ENCODE results near the gene C2orf81. TPM values are rescaled to one million over a fixed set of nuclear protein-coding genes. Genes with fewer than 3 reads are reported as not detected.

C2orf81 gene
- total RNA-seq, 1 experiment from 2014 or later = 9.6 TPM

GRCh38 chr2:74374509-74375205, 46.8 kb downstream of the C2orf81 start:
- no peak for DNase-seq (ENCODE audit: low read depth)
- in situ Hi-C loops (cut with HindIII; ENCODE audit: low pct_unique_long_range_greater_than_20kb, low sequenced_read_pairs) = no loop called here

DNA sequence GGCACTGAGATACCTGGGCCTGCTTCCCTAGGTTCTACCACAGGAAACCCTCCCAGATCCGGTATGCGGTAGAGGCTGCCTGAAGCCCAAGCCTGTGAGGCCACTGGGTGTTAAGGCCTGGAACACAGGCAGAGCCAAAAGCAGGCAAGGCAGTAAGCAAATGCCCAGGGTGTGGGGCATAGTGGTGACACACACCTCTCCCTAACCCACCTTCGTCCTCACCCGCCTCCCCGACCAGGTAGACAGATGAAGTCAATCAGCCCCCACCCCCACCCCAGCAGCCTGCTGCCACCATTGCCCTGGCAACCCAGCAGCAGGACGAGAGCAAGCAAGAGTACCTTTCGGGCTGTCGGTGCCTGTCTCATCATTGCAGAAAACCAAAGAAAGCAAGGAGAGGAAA, 47.4 kb downstream of the C2orf81 start:
- in situ Hi-C loops (cut with HindIII; ENCODE audit: low pct_unique_long_range_greater_than_20kb, low sequenced_read_pairs) = no loop called here
- DNase-seq (ENCODE audit: low read depth) = no peak

GRCh38 chr2:74373221-74373676, 48.2 kb downstream of the C2orf81 start:
- peak; percentile 19 for DNase-seq (ENCODE audit: low read depth)
- in situ Hi-C loops (cut with HindIII; ENCODE audit: low pct_unique_long_range_greater_than_20kb, low sequenced_read_pairs) = no loop called here

DNA sequence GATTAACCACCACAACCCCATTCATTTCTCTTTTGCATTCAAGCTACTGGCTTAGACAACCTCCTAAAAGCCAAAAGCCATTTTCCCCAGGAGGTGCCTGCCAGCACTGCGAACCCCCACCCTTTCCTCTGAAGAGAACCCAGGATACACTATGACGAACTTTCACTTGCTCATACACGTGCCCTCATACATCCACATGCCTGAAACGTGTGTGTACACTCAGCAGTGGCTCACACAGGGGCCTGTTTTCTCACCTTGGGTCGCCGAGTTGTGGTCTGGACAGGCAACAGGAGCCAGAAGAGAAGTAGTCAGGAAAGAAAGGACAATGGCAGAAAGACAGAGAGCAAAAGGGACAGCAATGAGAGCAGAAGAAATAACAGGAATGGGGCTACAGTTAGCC, 48.7 kb downstream of the C2orf81 start:
- in situ Hi-C loops (cut with HindIII; ENCODE audit: low pct_unique_long_range_greater_than_20kb, low sequenced_read_pairs) = no loop called here
- no peak for DNase-seq (ENCODE audit: low read depth)

GRCh38 chr2:74371421-74371820, 50.0 kb downstream of the C2orf81 start:
- in situ Hi-C loops (cut with HindIII; ENCODE audit: low pct_unique_long_range_greater_than_20kb, low sequenced_read_pairs) = no loop called here
- no peak for DNase-seq (ENCODE audit: low read depth)

GRCh38 chr2:74369976-74370375, 51.4 kb downstream of the C2orf81 start:
- no peak for DNase-seq (ENCODE audit: low read depth)
- in situ Hi-C loops (cut with HindIII; ENCODE audit: low pct_unique_long_range_greater_than_20kb, low sequenced_read_pairs) = no loop called here

GRCh38 chr2:74368499-74368898, 52.9 kb downstream of the C2orf81 start:
- no peak for DNase-seq (ENCODE audit: low read depth)
- in situ Hi-C loops (cut with HindIII; ENCODE audit: low pct_unique_long_range_greater_than_20kb, low sequenced_read_pairs) = no loop called here

DNA sequence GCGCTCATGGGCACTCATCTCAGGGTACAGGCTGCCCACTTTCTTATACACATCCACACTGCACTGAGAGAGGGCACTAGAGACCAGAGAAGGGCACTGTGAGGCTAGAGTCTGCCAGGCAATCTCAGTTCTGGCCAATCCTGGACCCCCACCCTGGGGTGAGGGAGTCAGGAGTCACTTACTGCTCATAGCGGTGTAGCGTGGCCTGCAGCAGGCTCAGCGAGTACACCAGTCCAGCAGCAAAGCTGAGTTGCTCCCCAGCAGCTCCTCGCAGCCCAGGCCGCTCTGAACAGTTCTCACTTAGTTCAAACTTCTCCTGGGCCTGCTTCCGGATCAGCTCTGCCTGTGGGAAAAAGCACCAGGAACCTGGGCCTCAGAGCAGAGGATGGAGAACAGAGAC, 53.6 kb downstream of the C2orf81 start:
- no peak for DNase-seq (ENCODE audit: low read depth)
- in situ Hi-C loops (cut with HindIII; ENCODE audit: low pct_unique_long_range_greater_than_20kb, low sequenced_read_pairs) = no loop called here

GRCh38 chr2:74366036-74366435, 55.4 kb downstream of the C2orf81 start:
- in situ Hi-C loops (cut with HindIII; ENCODE audit: low pct_unique_long_range_greater_than_20kb, low sequenced_read_pairs) = no loop called here
- DNase-seq (ENCODE audit: low read depth) = no peak

GRCh38 chr2:74364533-74365505, 56.6 kb downstream of the C2orf81 start:
- no peak for DNase-seq (ENCODE audit: low read depth)
- in situ Hi-C loops (cut with HindIII; ENCODE audit: low pct_unique_long_range_greater_than_20kb, low sequenced_read_pairs) = no loop called here

Other genes with a start within 250 kb of the C2orf81 start
- gene MOB1A, start 242.7 kb downstream of the C2orf81 start, total RNA-seq (2014; rRNA removed; shearing (Covaris generic); ENCODE audit: low replicate concordance) = 119 and 173 TPM in 2 replicates
- 197 and 274 TPM in 2 replicates for gene MTHFD2, start 223.0 kb downstream of the C2orf81 start, total RNA-seq (2014; rRNA removed; shearing (Covaris generic); ENCODE audit: low replicate concordance)
- gene SLC4A5, start 78.2 kb downstream of the C2orf81 start, total RNA-seq (2014; rRNA removed; shearing (Covaris generic); ENCODE audit: low replicate concordance) = 0.84 and 7.1 TPM in 2 replicates
- gene DCTN1, start 41.3 kb downstream of the C2orf81 start, total RNA-seq (2014; rRNA removed; shearing (Covaris generic); ENCODE audit: low replicate concordance) = 117 TPM in 2 replicates
- gene WDR54, start 111 bp upstream of the C2orf81 start, total RNA-seq (2014; rRNA removed; shearing (Covaris generic); ENCODE audit: low replicate concordance) = 183 and 209 TPM in 2 replicates
- gene RTKN, start 20.3 kb upstream of the C2orf81 start, total RNA-seq (2014; rRNA removed; shearing (Covaris generic); ENCODE audit: low replicate concordance) = 55.6 and 71.1 TPM in 2 replicates
- 13.5 and 37.7 TPM in 2 replicates for gene INO80B, start 33.5 kb upstream of the C2orf81 start, total RNA-seq (2014; rRNA removed; shearing (Covaris generic); ENCODE audit: low replicate concordance)
- gene WBP1, start 36.8 kb upstream of the C2orf81 start, total RNA-seq (2014; rRNA removed; shearing (Covaris generic); ENCODE audit: low replicate concordance) = 63.4 and 110 TPM in 2 replicates
- gene MOGS, start 43.8 kb upstream of the C2orf81 start, total RNA-seq (2014; rRNA removed; shearing (Covaris generic); ENCODE audit: low replicate concordance) = 77.2 and 80.5 TPM in 2 replicates
- gene MRPL53, start 51.1 kb upstream of the C2orf81 start, total RNA-seq (2014; rRNA removed; shearing (Covaris generic); ENCODE audit: low replicate concordance) = 54.0 and 123 TPM in 2 replicates
- 10.7 and 15.0 TPM in 2 replicates for gene CCDC142, start 61.4 kb upstream of the C2orf81 start, total RNA-seq (2014; rRNA removed; shearing (Covaris generic); ENCODE audit: low replicate concordance)
- 10.6 and 19.9 TPM in 2 replicates for gene TTC31, start 61.5 kb upstream of the C2orf81 start, total RNA-seq (2014; rRNA removed; shearing (Covaris generic); ENCODE audit: low replicate concordance)
- gene LBX2, start 78.0 kb upstream of the C2orf81 start, total RNA-seq (2014; rRNA removed; shearing (Covaris generic); ENCODE audit: low replicate concordance) = 28.5 and 41.0 TPM in 2 replicates
- 19.9 and 30.5 TPM in 2 replicates for gene PCGF1, start 86.1 kb upstream of the C2orf81 start, total RNA-seq (2014; rRNA removed; shearing (Covaris generic); ENCODE audit: low replicate concordance)
- gene TLX2, start 92.8 kb upstream of the C2orf81 start, total RNA-seq (2014; rRNA removed; shearing (Covaris generic); ENCODE audit: low replicate concordance) = not detected in 2 replicates
- not detected in 2 replicates for gene DQX1, start 104.6 kb upstream of the C2orf81 start, total RNA-seq (2014; rRNA removed; shearing (Covaris generic); ENCODE audit: low replicate concordance)
- 128 and 130 TPM in 2 replicates for gene AUP1, start 108.1 kb upstream of the C2orf81 start, total RNA-seq (2014; rRNA removed; shearing (Covaris generic); ENCODE audit: low replicate concordance)
- gene HTRA2, start 108.3 kb upstream of the C2orf81 start, total RNA-seq (2014; rRNA removed; shearing (Covaris generic); ENCODE audit: low replicate concordance) = 60.3 and 84.7 TPM in 2 replicates
- 0.81 and 2.2 TPM in 2 replicates for gene LOXL3, start 132.3 kb upstream of the C2orf81 start, total RNA-seq (2014; rRNA removed; shearing (Covaris generic); ENCODE audit: low replicate concordance)
- 19.7 and 21.9 TPM in 2 replicates for gene DOK1, start 133.1 kb upstream of the C2orf81 start, total RNA-seq (2014; rRNA removed; shearing (Covaris generic); ENCODE audit: low replicate concordance)
- gene M1AP, start 226.7 kb upstream of the C2orf81 start, total RNA-seq (2014; rRNA removed; shearing (Covaris generic); ENCODE audit: low replicate concordance) = not detected in 2 replicates
- gene SEMA4F, start 232.6 kb upstream of the C2orf81 start, total RNA-seq (2014; rRNA removed; shearing (Covaris generic); ENCODE audit: low replicate concordance) = 4.7 and 7.6 TPM in 2 replicates

All from Caki2 (cell line).